GM23338 (cell line): ENCODE results near the gene FMN2. TPM values are rescaled to one million over a fixed set of nuclear protein-coding genes. Genes with fewer than 3 reads are reported as not detected.

Experiments used
- ATAC-seq: fragments of 200-7000 bp; cut with Tn5 transposase; 3 replicates; pipeline ENCODE4 v1.9.1; 2020
- DNase-seq: peaks from one replicate; pipeline ENCODE4 v3.0.0-alpha.2; 2015; ENCODE audit warnings: low spot score
- H2AFZ ChIP-seq: fragments of 200-600 bp; sonication (generic); 2 replicates; pipeline ENCODE4 v1.8.0; 2016; ENCODE audit warnings: antibody characterized with exemption, mild to moderate bottlenecking, moderate library complexity
- H3F3A ChIP-seq: fragments of 200-600 bp; sonication (generic); replicated peaks from 2 replicates; pipeline ENCODE4 v1.8.0; 2017; ENCODE audit warnings: antibody characterized with exemption, mixed run types, low read depth
- H3K27ac ChIP-seq: fragments of 200-600 bp; sonication (generic); 2 replicates; pipeline ENCODE4 v1.6.1; 2016; ENCODE audit warnings: low read depth
- H3K27me3 ChIP-seq: fragments of 200-600 bp; sonication (generic); 2 replicates; pipeline ENCODE4 v1.8.0; 2016; ENCODE audit warnings: mild to moderate bottlenecking, mixed run types, moderate library complexity; ENCODE audit not compliant: insufficient read depth
- H3K36me3 ChIP-seq: fragments of 200-600 bp; sonication (generic); 2 replicates; pipeline ENCODE4 v1.8.0; 2016; ENCODE audit warnings: mild to moderate bottlenecking; ENCODE audit not compliant: insufficient read depth
- H3K4me1 ChIP-seq: fragments of 200-600 bp; sonication (generic); 2 replicates; pipeline ENCODE4 v1.8.0; 2016; ENCODE audit warnings: mild to moderate bottlenecking, moderate library complexity; ENCODE audit not compliant: insufficient read depth
- H3K4me2 ChIP-seq: fragments of 200-600 bp; sonication (generic); 2 replicates; pipeline ENCODE4 v1.7.1; 2017; ENCODE audit warnings: mixed run types
- H3K4me3 ChIP-seq: fragments of 200-600 bp; sonication (generic); 2 replicates; pipeline ENCODE4 v1.6.1; 2016; ENCODE audit warnings: mixed run types
- H3K79me2 ChIP-seq: fragments of 200-600 bp; sonication (generic); replicated peaks from 2 replicates; pipeline ENCODE4 v1.8.0; 2017; ENCODE audit warnings: mild to moderate bottlenecking; ENCODE audit not compliant: insufficient read depth
- H3K9me2 ChIP-seq: fragments of 200-600 bp; sonication (generic); 2 replicates; pipeline ENCODE4 v1.8.0; 2017; ENCODE audit not compliant: insufficient read depth
- H4K20me1 ChIP-seq: fragments of 200-600 bp; sonication (generic); replicated peaks from 2 replicates; pipeline ENCODE4 v1.8.0; 2017; ENCODE audit warnings: mild to moderate bottlenecking; ENCODE audit not compliant: insufficient read depth
- H3K27ac Mint-ChIP-seq: 2 replicates; pipeline ENCODE4 v1.8.0; 2020; ENCODE audit warnings: inconsistent platforms, mild to moderate bottlenecking, moderate library complexity, mixed read lengths
- H3K27me3 Mint-ChIP-seq: 3 replicates; pipeline ENCODE4 v1.8.0; 2022; ENCODE audit warnings: low read depth, mild to moderate bottlenecking, moderate library complexity, mixed read lengths, inconsistent platforms; ENCODE audit not compliant: insufficient read depth, poor library complexity
- H3K36me3 Mint-ChIP-seq: 3 replicates; pipeline ENCODE4 v1.8.0; 2021; ENCODE audit warnings: low read depth, mild to moderate bottlenecking, inconsistent platforms, moderate library complexity, mixed read lengths
- H3K4me1 Mint-ChIP-seq: 3 replicates; pipeline ENCODE4 v1.8.0; 2020; ENCODE audit warnings: mild to moderate bottlenecking, inconsistent platforms, mixed read lengths
- H3K4me3 Mint-ChIP-seq: 3 replicates; pipeline ENCODE4 v1.8.0; 2021; ENCODE audit warnings: moderate library complexity, mild to moderate bottlenecking, inconsistent platforms, mixed read lengths
- H3K9me3 Mint-ChIP-seq: 3 replicates; pipeline ENCODE4 v1.8.0; 2020; ENCODE audit warnings: moderate library complexity, mild to moderate bottlenecking, inconsistent platforms, mixed read lengths
- CREB1 ChIP-seq: fragments of 250-450 bp; sonication (Bioruptor Pico); IDR thresholded peaks from 2 replicates; pipeline ENCODE4 v1.5.0; 2020; ENCODE audit warnings: low read depth, mild to moderate bottlenecking, moderate library complexity
- ETS1 ChIP-seq: IDR thresholded peaks from 2 replicates; pipeline ENCODE4 v1.6.1; 2016; ENCODE audit warnings: antibody characterized with exemption
- EZH2 ChIP-seq: fragments of 200-600 bp; sonication (generic); IDR thresholded peaks from one replicate; pipeline ENCODE4 v1.8.0; 2017; ENCODE audit warnings: antibody characterized with exemption, mild to moderate bottlenecking, low read depth; ENCODE audit not compliant: unreplicated experiment
- EZH2phosphoT487 ChIP-seq: fragments of 200-600 bp; sonication (generic); IDR thresholded peaks from one replicate; pipeline ENCODE4 v1.8.1; 2018; ENCODE audit warnings: antibody characterized with exemption; ENCODE audit not compliant: unreplicated experiment
- JUNB ChIP-seq: IDR thresholded peaks from one replicate; pipeline ENCODE4 v1.6.1; 2016; ENCODE audit warnings: antibody characterized with exemption; ENCODE audit not compliant: unreplicated experiment
- REST ChIP-seq: IDR thresholded peaks from one replicate; pipeline ENCODE4 v1.6.1; 2018; ENCODE audit warnings: antibody characterized with exemption; ENCODE audit not compliant: unreplicated experiment
- STAT1 ChIP-seq: IDR thresholded peaks from one replicate; pipeline ENCODE4 v1.6.1; 2016; ENCODE audit warnings: antibody characterized with exemption; ENCODE audit not compliant: unreplicated experiment
- ZNF114 ChIP-seq: fragments of 250-450 bp; sonication (Bioruptor Pico); IDR thresholded peaks from 2 replicates; pipeline ENCODE4 v1.5.0; 2020; ENCODE audit warnings: mild to moderate bottlenecking, moderate library complexity
- ZNF462 ChIP-seq: fragments of 250-450 bp; sonication (Bioruptor Pico); IDR thresholded peaks from 2 replicates; pipeline ENCODE4 v1.5.0; 2020; ENCODE audit warnings: mild to moderate bottlenecking, moderate library complexity
- polyA plus RNA-seq: library from polyadenylated mRNA; unstranded; fragments of >200 nt; fragmentation: Nextera tagmentation; extraction: Ambion mirVana; gene quantifications from 2 replicates; pipeline ENCODE4 v1.2.1, GENCODE V29; 2016
- total RNA-seq: library from RNA; depleted of rRNA; stranded (reverse); fragments of >200 nt; shearing (Covaris generic); gene quantifications from 2 replicates; pipeline ENCODE4 v1.2.3, GENCODE V29; 2014

Gene FMN2
- total and polyA plus RNA-seq, 2 experiments from 2014 or later, result 1.5 to 2.5 TPM

GRCh38 chr1:240413732-240414131 lies 322.0 kb downstream of the FMN2 start:
- Histone ChIP-seq H3K36me3 (no peaks in the 10 kb centered on the region), H4K20me1 (no peaks in the 10 kb centered on the region), H3K4me1 (no peaks in the 10 kb centered on the region), H3K79me2 (no peaks in the 10 kb centered on the region), H3K27ac (no peak overlapping the region), H3K27me3 (no peaks in the 10 kb centered on the region), H3K4me3 (no peak overlapping the region), H3K9me2 (no peaks in the 10 kb centered on the region), H3F3A (no peaks in the 10 kb centered on the region), H3K4me2 (no peak overlapping the region), H2AFZ (no peak overlapping the region)
- H3K27ac Mint-ChIP-seq, result no peak overlapping the region
- no peak overlapping the region for H3K4me3 Mint-ChIP-seq
- H3K9me3 Mint-ChIP-seq, result no peaks in the 10 kb centered on the region
- no peaks in the 10 kb centered on the region for H3K36me3 Mint-ChIP-seq
- ATAC-seq (no peak), DNase-seq (no peak)
- no peaks in the 10 kb centered on the region for H3K27me3 Mint-ChIP-seq
- H3K4me1 Mint-ChIP-seq, result no peaks in the 10 kb centered on the region
- TF ChIP-seq JUNB (no peak), ZNF114 (CRISPR knock-in tag) (no peak), STAT1 (no peak)

GRCh38 chr1:240414237-240414636 lies 322.6 kb downstream of the FMN2 start:
- TF ChIP-seq STAT1 (no peak), ZNF114 (CRISPR knock-in tag) (no peak), EZH2phosphoT487 (no peak), REST (no peak), ZNF462 (CRISPR knock-in tag) (no peak), EZH2 (no peak), ETS1 (no peak), CREB1 (no peak)
- H2AFZ ChIP-seq, result no peak overlapping the region
- H3K4me2 ChIP-seq, result no peak overlapping the region
- H3K36me3 ChIP-seq, result no peaks in the 10 kb centered on the region
- no peaks in the 10 kb centered on the region for H3K79me2 ChIP-seq
- no peaks in the 10 kb centered on the region for H4K20me1 ChIP-seq
- DNase-seq (no peak), ATAC-seq (no peak)
- Mint-ChIP-seq H3K4me3 (no peak overlapping the region), H3K9me3 (no peaks in the 10 kb centered on the region), H3K36me3 (no peaks in the 10 kb centered on the region), H3K27ac (no peak overlapping the region), H3K4me1 (no peaks in the 10 kb centered on the region), H3K27me3 (no peaks in the 10 kb centered on the region)
- H3K9me2 ChIP-seq, result no peaks in the 10 kb centered on the region
- H3K27me3 ChIP-seq, result no peaks in the 10 kb centered on the region
- no peaks in the 10 kb centered on the region for H3F3A ChIP-seq
- H3K4me3 ChIP-seq, result no peak overlapping the region
- H3K27ac ChIP-seq, result no peak overlapping the region
- no peaks in the 10 kb centered on the region for H3K4me1 ChIP-seq
